DOHH2 (cell line): ENCODE measurements around the gene CLHC1.

Experiments used
- CTCF ChIP-seq: fragments of 200-600 bp; sonication (generic); IDR thresholded peaks from one replicate; pipeline ENCODE4 v1.5.1; 2014; ENCODE audit warnings: antibody characterized with exemption, mild to moderate bottlenecking, low read depth, low read length; ENCODE audit not compliant: poor library complexity, severe bottlenecking
- EZH2phosphoT487 ChIP-seq: fragments of 200-600 bp; sonication (generic); IDR thresholded peaks from 2 replicates; pipeline ENCODE4 v1.6.1; 2017; ENCODE audit warnings: borderline replicate concordance, mild to moderate bottlenecking, antibody characterized with exemption, low read length, moderate library complexity, mixed read lengths

DNA sequence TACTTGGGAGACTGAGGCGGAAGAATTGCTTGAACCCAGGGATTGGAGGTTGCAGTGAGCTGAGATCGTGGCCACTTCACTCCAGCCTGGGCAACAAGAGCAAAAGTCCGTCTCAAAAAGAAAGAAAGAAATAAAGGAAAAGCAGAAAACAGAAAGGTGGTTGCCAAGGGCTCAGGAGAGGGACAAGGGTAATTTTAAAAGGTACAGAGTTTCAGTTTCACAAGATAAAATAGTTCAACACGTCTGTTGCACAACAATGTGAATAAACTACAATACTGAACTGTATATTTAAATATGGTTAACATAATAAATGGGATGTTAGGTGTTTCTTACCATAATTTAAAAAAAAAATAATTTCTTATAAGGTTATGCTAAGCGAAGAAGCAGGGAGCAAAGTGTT is 13.3 kb upstream of the CLHC1 start:
- TF ChIP-seq CTCF (no peak), EZH2phosphoT487 (no peak)
